Measurements from ENCODE around the gene LOXL1. TPM values are rescaled to one million over a fixed set of nuclear protein-coding genes. Genes with fewer than 3 reads are reported as not detected.

Gene LOXL1
- total and polyA plus RNA-seq, 9 of the 15 experiments (the other 6 are each of a cell fraction or from before 2014, with no cell fraction given): 0.14 TPM; not detected in 8

GRCh38 chr15:73941871-73942635 is 15.8 kb downstream of the LOXL1 start:
- Histone ChIP-seq H3K9ac (ENCODE audit: insufficient read depth in 1 of 2, low read depth in 2 of 2, low read length in 2 of 2) (no peak overlapping the region), H3K79me2 (ENCODE audit: control insufficient read depth, insufficient read depth, low read length) (no peaks in the 10 kb centered on the region), H3K4me2 (ENCODE audit: insufficient read depth, low read length) (no peak overlapping the region), H3K4me1 (replicated peaks in 1 of 2; ENCODE audit: control insufficient read depth in 2 of 2, insufficient read depth in 2 of 2, low read length in 2 of 2) (no peaks in the 10 kb centered on the region), H3K36me3 (ENCODE audit: control insufficient read depth, insufficient read depth, low read length) (no peaks in the 10 kb centered on the region), H3K27ac (ENCODE audit: extremely low read depth, low read depth, low read length) (no peak overlapping the region), H3K9me1 (ENCODE audit: control insufficient read depth, insufficient read depth, low read length) (no peaks in the 10 kb centered on the region), H3K27me3 (ENCODE audit: control insufficient read depth in 2 of 2, insufficient read depth in 2 of 2, low read length in 2 of 2) (peaks cover 8 to 55% of the 10 kb centered on the region in 2 experiments; a peak in 4 of 5 replicates), H2AFZ (ENCODE audit: low read depth, low read length) (no peak overlapping the region), H3K9me3 (replicated peaks; ENCODE audit: control insufficient read depth, insufficient read depth, low read depth, low read length) (no peaks in the 10 kb centered on the region), H4K20me1 (replicated peaks; ENCODE audit: control insufficient read depth, insufficient read depth, low read length) (peaks cover 12% of the 10 kb centered on the region; the same call in 1 of the 2 replicates), H3K4me3 (no peak overlapping the region)
- FAIRE-seq (no peak), DNase-seq (ENCODE audit: extremely low read depth in 1 of 4, low spot score in 3 of 4) (no peak), ATAC-seq (no peak)
- intact Hi-C loops (cut with micrococcal nuclease): no loop called here
- 3% methylated on average over 9 of the region's 10 CpGs for WGBS (ENCODE audit: insufficient coverage, low coverage, missing lambda C conversion rate)
- POLR2A ChIA-PET: interaction anchor here (0.7 kb wide), 1 partner anchor 41 kb away, joined by 4 read pairs; no protein-coding TSS in a partner anchor
- BruUV-seq (replicated peaks): no TSS peak
- CTCF ChIA-PET (ENCODE audit: low intra/inter-chr PET ratio): no interaction called here
- in situ Hi-C loops (cut with MboI): no loop called here
- TF ChIP-seq PHF21A (IDR thresholded peaks at IDR 0.05; ENCODE audit: borderline replicate concordance, low read depth) (no peak), ZNF644 (tag; IDR thresholded peaks at IDR 0.05; ENCODE audit: low read depth) (no peak), ZNF518B (CRISPR knock-in tag; IDR thresholded peaks at IDR 0.05) (no peak), ATF3 (IDR thresholded peaks at IDR 0.05) (no peak), ATF3 (CRISPR knock-in tag; conservative IDR thresholded peaks at IDR 0.05) (no peak), E2F8 (IDR thresholded peaks at IDR 0.05; ENCODE audit: low read depth, partially characterized antibody) (no peak)

Data from K562 (cell line).